Prostate gland (tissue), 2 donors: Measurements from ENCODE around the gene FGF2. TPM values are rescaled to one million over a fixed set of nuclear protein-coding genes. Genes with fewer than 3 reads are reported as not detected.
"Not testable (repeated sequence)": the region's sequence is repeated elsewhere in the genome, so short reads cannot be mapped to it uniquely, and the experiment has no call there.

ENCODE experiments used
- DNase-seq: peaks from one replicate; pipeline ENCODE4 v3.0.0-alpha.2; 2019; ENCODE audit warnings: low spot score
- H3K27ac ChIP-seq, 2 donors: fragments of 200-600 bp; sonication (generic); 2 replicates each; pipeline ENCODE4 v1.5.1; 2017 to 2019
- H3K27me3 ChIP-seq: fragments of 200-600 bp; sonication (generic); replicated peaks from 2 replicates; pipeline ENCODE4 v1.5.1; 2019; ENCODE audit not compliant: insufficient read depth
- H3K36me3 ChIP-seq, 2 donors: fragments of 200-600 bp; sonication (generic); 1 replicate in 1 of 2; 2 replicates in 1 of 2; pipeline versions ENCODE4 v1.5.1 to v1.8.1; 2017 to 2019
- H3K4me1 ChIP-seq: fragments of 200-600 bp; sonication (generic); replicated peaks from 2 replicates; pipeline ENCODE4 v1.5.1; 2019
- H3K4me3 ChIP-seq, 2 donors: fragments of 200-600 bp; sonication (generic); 2 replicates each; pipeline ENCODE4 v1.5.1; 2017 to 2019
- H3K9me3 ChIP-seq: fragments of 200-600 bp; sonication (generic); 2 replicates; pipeline ENCODE4 v1.5.1; 2017
- POLR2A ChIP-seq: fragments of 450-650 bp; IDR thresholded peaks from one replicate; pipeline ENCODE4 v1.6.1; 2016; ENCODE audit warnings: antibody characterized with exemption, mild to moderate bottlenecking
- POLR2AphosphoS5 ChIP-seq: sonication (generic); formaldehyde crosslinking; IDR thresholded peaks from one replicate; pipeline ENCODE4 v1.6.1; 2017; ENCODE audit warnings: antibody characterized with exemption
- WGBS: methylation state at CpG from one replicate; pipeline ENCODE4 v1.1.5; 2018; 5-methylcytosine and 5-hydroxymethylcytosine counted together
- intact Hi-C: fragments of 100-400 bp; cut with DNase I; formaldehyde crosslinking; loops from one replicate; pipeline ENCODE4 v1.14.2; 2022
- total RNA-seq, 2 donors: library from RNA; depleted of rRNA; stranded (reverse); fragments of >200 nt; gene quantifications; one replicate each; pipeline ENCODE4 v1.1.0, GENCODE V29; 2016
- TF ChIP-seq, protein P1 (sequence below), 4 experiments: fragments of 200-600 bp in 2 of 4; fragments of 450-650 bp in 2 of 4; sonication (generic) in 2 of 4; IDR thresholded peaks; 1 replicate in 3 of 4; 2 replicates in 1 of 4; pipeline ENCODE4 v1.5.1; 2016 to 2019; ENCODE audit warnings: antibody characterized with exemption in 4 of 4, mild to moderate bottlenecking in 2 of 4, moderate library complexity in 2 of 4

The FGF2 gene
- total RNA-seq, 2 donors from 2014 or later: 4.4 to 4.8 TPM

DNA sequence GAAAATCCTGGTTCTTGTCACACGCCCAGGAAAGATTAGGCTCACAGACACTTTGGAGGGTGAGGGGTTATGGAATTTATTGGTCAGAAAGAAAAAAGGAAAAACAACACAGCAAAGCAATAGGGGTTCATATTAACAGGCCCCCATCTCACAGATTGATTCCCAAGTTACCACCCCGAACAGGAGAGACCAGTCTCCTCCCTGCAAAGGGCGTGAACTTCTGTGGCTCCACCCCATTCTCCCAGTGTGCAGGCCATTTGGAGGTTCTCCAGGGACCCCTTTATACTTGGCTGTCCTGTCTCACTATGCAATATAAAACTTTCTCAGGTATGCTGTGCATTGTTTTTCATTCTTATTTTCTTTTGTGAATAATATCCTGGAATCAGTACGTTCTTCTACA lies 7.4 kb downstream of the FGF2 start:
- H3K36me3 ChIP-seq: no peaks in the 10 kb centered on the region
- TF ChIP-seq, protein P1, sequence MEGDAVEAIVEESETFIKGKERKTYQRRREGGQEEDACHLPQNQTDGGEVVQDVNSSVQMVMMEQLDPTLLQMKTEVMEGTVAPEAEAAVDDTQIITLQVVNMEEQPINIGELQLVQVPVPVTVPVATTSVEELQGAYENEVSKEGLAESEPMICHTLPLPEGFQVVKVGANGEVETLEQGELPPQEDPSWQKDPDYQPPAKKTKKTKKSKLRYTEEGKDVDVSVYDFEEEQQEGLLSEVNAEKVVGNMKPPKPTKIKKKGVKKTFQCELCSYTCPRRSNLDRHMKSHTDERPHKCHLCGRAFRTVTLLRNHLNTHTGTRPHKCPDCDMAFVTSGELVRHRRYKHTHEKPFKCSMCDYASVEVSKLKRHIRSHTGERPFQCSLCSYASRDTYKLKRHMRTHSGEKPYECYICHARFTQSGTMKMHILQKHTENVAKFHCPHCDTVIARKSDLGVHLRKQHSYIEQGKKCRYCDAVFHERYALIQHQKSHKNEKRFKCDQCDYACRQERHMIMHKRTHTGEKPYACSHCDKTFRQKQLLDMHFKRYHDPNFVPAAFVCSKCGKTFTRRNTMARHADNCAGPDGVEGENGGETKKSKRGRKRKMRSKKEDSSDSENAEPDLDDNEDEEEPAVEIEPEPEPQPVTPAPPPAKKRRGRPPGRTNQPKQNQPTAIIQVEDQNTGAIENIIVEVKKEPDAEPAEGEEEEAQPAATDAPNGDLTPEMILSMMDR (IDR thresholded peaks at IDR 0.05): no peak
- TF ChIP-seq POLR2A (no peak), POLR2AphosphoS5 (no peak)
- no peaks in the 10 kb centered on the region for H3K9me3 ChIP-seq
- intact Hi-C loops: no loop called here
- 73% methylated on average over 4 of the region's 4 CpGs for WGBS
- DNase-seq: no peak
- H3K4me3 ChIP-seq: no peak overlapping the region
- peak overlapping the region in 1 of 2 donors; percentile 28 for H3K27ac ChIP-seq
- H3K27me3 ChIP-seq: no peaks in the 10 kb centered on the region
- H3K4me1 ChIP-seq: peaks cover 3% of the 10 kb centered on the region

DNA sequence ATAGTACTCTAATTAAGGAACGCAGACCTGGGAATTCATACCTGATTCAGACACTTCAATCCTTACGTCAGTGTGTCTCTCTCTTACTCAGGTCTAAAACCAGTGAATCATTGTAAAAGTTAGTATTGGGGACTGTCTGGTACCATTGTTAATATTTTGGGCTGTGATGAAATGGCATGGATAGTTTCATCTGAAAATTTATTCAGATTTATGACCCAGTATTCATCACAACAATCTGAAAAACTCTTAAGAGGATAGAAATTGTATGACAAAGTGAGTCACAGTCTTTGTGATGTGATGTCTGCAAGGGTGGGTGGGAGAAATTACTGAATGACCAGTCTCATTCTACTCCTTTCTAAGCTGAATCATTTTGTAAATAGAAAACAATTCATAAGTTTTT lies 10.3 kb downstream of the FGF2 start:
- WGBS: 74% methylated on average over 2 of the region's 2 CpGs
- no peak for DNase-seq
- intact Hi-C loops: no loop called here
- no peaks in the 10 kb centered on the region for H3K27me3 ChIP-seq
- no peaks in the 10 kb centered on the region for H3K9me3 ChIP-seq
- H3K36me3 ChIP-seq: no peaks in the 10 kb centered on the region
- TF ChIP-seq POLR2A (no peak), POLR2AphosphoS5 (no peak)
- TF ChIP-seq, protein P1 (IDR thresholded peaks at IDR 0.05): no peak
- no peak overlapping the region for H3K4me3 ChIP-seq
- H3K4me1 ChIP-seq: peaks cover 3% of the 10 kb centered on the region
- no peak overlapping the region for H3K27ac ChIP-seq

DNA sequence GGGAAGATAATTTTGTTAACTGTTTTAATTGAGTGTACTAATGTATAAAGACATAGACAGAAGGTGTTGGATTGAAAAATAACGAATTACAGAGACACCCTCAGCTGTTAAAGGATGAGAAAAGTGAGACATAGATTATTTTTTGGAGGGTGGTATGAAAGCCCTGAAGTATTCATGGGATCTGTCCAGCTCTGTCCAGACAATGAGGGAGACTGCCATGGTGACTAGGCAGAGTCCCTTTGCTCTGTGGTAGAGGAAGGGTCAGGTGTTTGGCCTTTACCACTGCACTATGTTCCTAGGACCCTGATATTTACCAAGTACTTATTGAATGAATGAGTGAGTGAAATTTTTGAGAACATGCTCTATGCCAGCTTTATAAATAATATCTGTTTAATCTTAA lies 11.4 kb downstream of the FGF2 start:
- no peak overlapping the region for H3K4me3 ChIP-seq
- no peak overlapping the region for H3K27ac ChIP-seq
- no peak for DNase-seq
- H3K9me3 ChIP-seq: no peaks in the 10 kb centered on the region
- WGBS: 84% methylated on average over 1 of the region's 1 CpG
- TF ChIP-seq POLR2A (no peak), POLR2AphosphoS5 (no peak)
- TF ChIP-seq, protein P1 (IDR thresholded peaks at IDR 0.05): no peak
- intact Hi-C loops: no loop called here
- peaks cover 3% of the 10 kb centered on the region for H3K4me1 ChIP-seq
- H3K36me3 ChIP-seq: no peaks in the 10 kb centered on the region
- no peaks in the 10 kb centered on the region for H3K27me3 ChIP-seq

DNA sequence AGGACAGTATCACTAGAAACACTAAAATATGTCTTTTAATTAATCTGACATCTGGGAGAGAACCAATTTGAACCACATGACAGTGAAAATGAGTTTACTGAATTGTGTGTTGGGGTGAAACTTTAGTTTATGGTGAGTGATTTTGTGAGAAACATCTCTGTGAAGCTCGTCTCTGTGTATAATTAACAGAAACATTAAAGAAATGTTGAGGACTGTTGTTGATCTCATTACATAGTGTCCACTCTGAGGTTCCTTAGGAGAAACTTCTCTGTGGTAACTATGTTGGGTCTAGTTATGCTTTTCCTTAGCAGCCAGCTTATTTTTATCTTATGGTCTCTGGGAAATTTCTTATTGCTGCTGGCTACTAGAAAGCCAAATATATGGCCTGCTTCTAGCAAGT lies 15.8 kb downstream of the FGF2 start:
- DNase-seq: no peak
- no peaks in the 10 kb centered on the region for H3K36me3 ChIP-seq
- H3K4me3 ChIP-seq: no peak overlapping the region
- intact Hi-C loops: no loop called here
- TF ChIP-seq, protein P1 (IDR thresholded peaks at IDR 0.05): no peak
- TF ChIP-seq POLR2A: no peak
- 52% methylated on average over 1 of the region's 1 CpG for WGBS
- H3K27me3 ChIP-seq: no peaks in the 10 kb centered on the region
- no peaks in the 10 kb centered on the region for H3K9me3 ChIP-seq
- H3K27ac ChIP-seq: peak overlapping the region in 1 of 2 donors; percentile 16
- H3K4me1 ChIP-seq: no peaks in the 10 kb centered on the region

DNA sequence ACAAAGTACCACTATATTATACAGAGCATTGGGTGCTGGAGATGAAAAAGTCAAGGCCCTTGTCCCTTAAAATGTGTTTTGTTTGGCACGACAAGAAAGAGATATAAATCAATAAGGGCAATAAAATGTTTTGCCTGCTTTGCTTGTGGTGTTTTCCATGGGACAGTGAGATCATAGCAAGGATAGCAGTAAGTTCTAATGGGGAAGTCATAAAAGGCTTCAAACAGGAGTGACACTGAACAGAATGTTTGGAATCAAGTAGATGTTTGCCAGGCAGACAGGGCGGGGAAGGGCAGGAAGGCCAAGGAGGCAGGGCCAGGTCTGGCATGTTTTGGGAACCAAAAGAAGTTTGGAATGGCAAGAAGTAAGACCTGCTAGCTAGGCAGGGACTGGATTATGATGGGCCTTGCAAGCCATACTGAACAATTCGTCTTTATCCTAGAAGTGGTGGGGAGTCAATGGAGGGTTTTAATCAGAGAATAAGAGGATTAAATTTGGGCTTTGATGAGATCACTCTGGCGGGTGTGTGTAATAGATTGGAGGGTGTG lies 16.4 kb downstream of the FGF2 start:
- Histone ChIP-seq H3K27ac (peak overlapping the region; percentile 6 to 30), H3K4me3 (no peak overlapping the region), H3K27me3 (no peaks in the 10 kb centered on the region), H3K9me3 (no peaks in the 10 kb centered on the region), H3K4me1 (no peaks in the 10 kb centered on the region), H3K36me3 (no peaks in the 10 kb centered on the region)
- TF ChIP-seq POLR2A: no peak
- TF ChIP-seq, protein P1 (IDR thresholded peaks at IDR 0.05): no peak
- peak; percentile 87 for TF ChIP-seq POLR2AphosphoS5
- WGBS: 23% methylated on average over 4 of the region's 4 CpGs
- DNase-seq: peak; percentile 76
- intact Hi-C loops: no loop called here

DNA sequence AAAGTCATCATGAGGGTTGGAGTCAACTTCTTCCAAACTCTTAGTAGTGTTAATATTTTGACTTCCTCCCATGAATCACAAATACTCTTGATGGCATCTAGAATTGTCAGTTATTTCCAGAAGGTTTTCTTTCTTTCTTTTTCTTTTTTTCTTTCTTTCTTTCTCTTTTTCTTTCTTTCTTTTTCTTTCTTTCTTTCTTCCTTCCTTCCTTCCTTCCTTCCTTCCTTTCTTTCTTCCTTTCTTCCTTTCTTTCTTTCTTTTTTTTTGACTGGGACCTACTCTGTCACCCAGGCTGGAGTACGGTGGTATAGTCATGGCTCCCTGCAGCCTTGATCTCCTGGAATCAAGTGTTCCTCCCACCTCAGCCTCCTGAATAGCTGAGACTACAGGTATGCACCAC lies 17.8 kb downstream of the FGF2 start:
- DNase-seq, H3K36me3 ChIP-seq, H3K9me3 ChIP-seq, H3K27me3 ChIP-seq, intact Hi-C loops, H3K4me1 ChIP-seq, H3K27ac ChIP-seq, H3K4me3 ChIP-seq: not testable (repeated sequence)
- 94% methylated on average over 1 of the region's 1 CpG for WGBS
